Measurements from ENCODE around the gene KIF2A.

KIF2A gene

DNA sequence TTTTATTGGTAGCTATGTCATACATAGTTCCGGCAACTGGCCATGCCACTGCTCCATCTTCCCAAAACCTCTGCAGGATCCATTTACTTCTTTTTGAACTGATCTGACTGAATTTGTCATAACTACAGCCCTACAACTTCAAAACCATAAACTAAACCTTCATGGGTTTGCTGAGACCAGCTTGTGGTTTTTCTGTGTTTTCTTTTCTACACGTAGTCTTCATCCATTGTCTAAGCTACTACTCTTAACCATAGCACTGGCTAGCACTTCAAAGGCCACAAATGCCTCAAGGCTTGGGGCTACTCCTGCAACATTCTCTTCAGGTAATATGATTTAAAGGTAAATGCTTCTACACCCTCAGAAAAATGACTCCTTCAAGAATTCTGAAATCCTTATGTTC, 9.0 kb upstream of the KIF2A start:
- H3K9me3 ChIP-seq (ENCODE audit: low read length) = no peaks in the 10 kb centered on the region
- no peak overlapping the region for H3K9ac ChIP-seq (ENCODE audit: low read length)
- no peak overlapping the region for H3K27ac ChIP-seq (ENCODE audit: low read depth, low read length)
- no peak overlapping the region for H3K4me3 ChIP-seq (ENCODE audit: low read depth in 1 of 2, low read length in 2 of 2)
- H3K4me1 ChIP-seq (ENCODE audit: insufficient read depth, low read length) = no peaks in the 10 kb centered on the region
- H3K36me3 ChIP-seq (ENCODE audit: insufficient read depth, low read length) = no peaks in the 10 kb centered on the region
- H3K27me3 ChIP-seq (ENCODE audit: control insufficient read depth in 1 of 2, insufficient read depth in 2 of 2, low read length in 2 of 2) = no peaks in the 10 kb centered on the region

DNA sequence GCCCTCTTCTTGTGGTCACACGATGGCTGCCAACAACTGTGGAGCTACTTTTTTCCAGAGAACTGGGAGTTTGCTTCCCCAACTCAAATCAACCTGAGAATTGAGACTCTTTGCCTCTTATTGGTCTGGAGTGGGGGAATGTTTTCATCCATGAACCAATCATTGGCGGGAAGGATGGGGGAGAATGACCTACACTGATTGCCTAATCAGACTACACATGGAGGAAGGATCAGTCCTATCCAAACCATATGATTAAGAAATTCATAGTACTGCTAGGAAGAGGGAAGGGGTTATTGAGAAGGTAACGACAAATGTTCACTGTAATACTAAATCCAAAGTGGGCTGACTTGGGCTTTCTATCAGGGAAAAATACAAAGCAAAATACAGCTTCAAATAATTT, 7.9 kb upstream of the KIF2A start:
- Histone ChIP-seq H3K9me3 (ENCODE audit: low read length) (no peaks in the 10 kb centered on the region), H3K4me1 (ENCODE audit: insufficient read depth, low read length) (no peaks in the 10 kb centered on the region), H3K9ac (ENCODE audit: low read length) (no peak overlapping the region), H3K27me3 (ENCODE audit: control insufficient read depth in 1 of 2, insufficient read depth in 2 of 2, low read length in 2 of 2) (no peaks in the 10 kb centered on the region), H3K36me3 (ENCODE audit: insufficient read depth, low read length) (no peaks in the 10 kb centered on the region), H3K4me3 (ENCODE audit: low read depth in 1 of 2, low read length in 2 of 2) (no peak overlapping the region), H3K27ac (ENCODE audit: low read depth, low read length) (no peak overlapping the region)

DNA sequence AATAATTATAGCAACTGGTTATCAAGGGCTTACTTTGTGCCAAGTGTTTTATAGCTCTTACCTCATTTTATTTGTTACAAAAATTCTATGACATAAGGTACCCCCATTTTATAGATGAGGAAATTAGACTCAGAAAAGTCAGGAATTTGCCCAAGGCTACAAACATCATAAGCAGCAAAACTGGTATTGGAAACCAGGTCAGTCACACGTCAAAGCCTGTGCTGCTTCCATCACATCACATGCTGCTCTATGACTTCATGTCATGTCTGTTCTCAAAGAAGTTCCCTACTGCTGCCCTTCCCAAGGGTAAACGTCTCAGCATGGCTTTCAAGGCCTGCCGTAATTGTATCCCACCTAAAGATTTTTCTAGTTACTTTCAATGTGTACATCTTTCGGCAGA, 6.9 kb upstream of the KIF2A start:
- Histone ChIP-seq H3K4me1 (ENCODE audit: insufficient read depth, low read length) (no peaks in the 10 kb centered on the region), H3K4me3 (ENCODE audit: low read depth in 1 of 2, low read length in 2 of 2) (no peak overlapping the region), H3K9me3 (ENCODE audit: low read length) (no peaks in the 10 kb centered on the region), H3K27ac (ENCODE audit: low read depth, low read length) (no peak overlapping the region), H3K27me3 (ENCODE audit: control insufficient read depth in 1 of 2, insufficient read depth in 2 of 2, low read length in 2 of 2) (no peaks in the 10 kb centered on the region), H3K9ac (ENCODE audit: low read length) (no peak overlapping the region), H3K36me3 (ENCODE audit: insufficient read depth, low read length) (no peaks in the 10 kb centered on the region)

DNA sequence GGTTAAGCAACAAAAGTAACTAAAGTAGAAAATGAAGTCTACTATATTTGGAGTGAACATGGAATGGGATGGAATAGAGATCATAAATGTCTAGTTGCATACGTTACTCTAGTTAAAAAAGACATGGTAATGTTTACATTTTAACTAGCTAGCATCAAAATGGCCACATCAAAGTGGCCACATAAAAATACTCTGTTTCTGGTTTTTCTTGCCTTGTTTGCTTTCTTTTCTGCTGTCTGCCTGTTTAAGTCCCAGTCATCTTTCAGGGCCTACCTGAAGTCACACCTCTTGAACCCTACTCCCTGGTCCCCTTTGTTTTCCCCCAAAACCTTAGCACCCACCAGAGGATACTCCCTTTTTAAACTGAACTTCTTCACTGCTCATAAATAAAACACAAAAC, 6.4 kb upstream of the KIF2A start:
- H3K27me3 ChIP-seq (ENCODE audit: control insufficient read depth in 1 of 2, insufficient read depth in 2 of 2, low read length in 2 of 2) = no peaks in the 10 kb centered on the region
- no peak overlapping the region for H3K27ac ChIP-seq (ENCODE audit: low read depth, low read length)
- H3K36me3 ChIP-seq (ENCODE audit: insufficient read depth, low read length) = no peaks in the 10 kb centered on the region
- no peaks in the 10 kb centered on the region for H3K9me3 ChIP-seq (ENCODE audit: low read length)
- no peak overlapping the region for H3K4me3 ChIP-seq (ENCODE audit: low read depth in 1 of 2, low read length in 2 of 2)
- no peak overlapping the region for H3K9ac ChIP-seq (ENCODE audit: low read length)
- H3K4me1 ChIP-seq (ENCODE audit: insufficient read depth, low read length) = no peaks in the 10 kb centered on the region

DNA sequence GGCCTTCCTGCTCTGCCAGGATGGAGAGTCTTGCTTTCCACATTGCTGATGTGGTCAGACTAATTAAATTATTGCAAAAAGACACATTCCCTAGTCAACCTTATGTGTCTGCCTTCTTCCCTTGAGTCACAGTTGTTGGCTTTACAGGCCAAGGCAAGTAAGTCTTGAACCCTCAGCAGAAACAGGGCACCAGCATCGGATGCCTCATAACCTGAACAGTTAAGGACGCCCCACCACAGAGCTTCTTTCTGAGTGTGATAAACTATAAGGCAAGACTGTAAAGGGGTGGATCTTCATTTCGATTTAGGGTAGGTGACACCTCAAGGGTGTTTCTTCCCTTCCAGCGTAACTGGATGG, 670 bp upstream of the KIF2A start:
- peak overlapping the region; percentile 31 to 74 for H3K4me3 ChIP-seq (ENCODE audit: low read depth in 1 of 2, low read length in 2 of 2)
- H3K27me3 ChIP-seq (ENCODE audit: control insufficient read depth in 1 of 2, insufficient read depth in 2 of 2, low read length in 2 of 2) = no peaks in the 10 kb centered on the region
- peak overlapping the region; percentile 71 for H3K9ac ChIP-seq (ENCODE audit: low read length)
- peaks cover 10% of the 10 kb centered on the region for H3K4me1 ChIP-seq (ENCODE audit: insufficient read depth, low read length)
- H3K9me3 ChIP-seq (ENCODE audit: low read length) = no peaks in the 10 kb centered on the region
- no peaks in the 10 kb centered on the region for H3K36me3 ChIP-seq (ENCODE audit: insufficient read depth, low read length)
- peak overlapping the region; percentile 82 for H3K27ac ChIP-seq (ENCODE audit: low read depth, low read length)

DNA sequence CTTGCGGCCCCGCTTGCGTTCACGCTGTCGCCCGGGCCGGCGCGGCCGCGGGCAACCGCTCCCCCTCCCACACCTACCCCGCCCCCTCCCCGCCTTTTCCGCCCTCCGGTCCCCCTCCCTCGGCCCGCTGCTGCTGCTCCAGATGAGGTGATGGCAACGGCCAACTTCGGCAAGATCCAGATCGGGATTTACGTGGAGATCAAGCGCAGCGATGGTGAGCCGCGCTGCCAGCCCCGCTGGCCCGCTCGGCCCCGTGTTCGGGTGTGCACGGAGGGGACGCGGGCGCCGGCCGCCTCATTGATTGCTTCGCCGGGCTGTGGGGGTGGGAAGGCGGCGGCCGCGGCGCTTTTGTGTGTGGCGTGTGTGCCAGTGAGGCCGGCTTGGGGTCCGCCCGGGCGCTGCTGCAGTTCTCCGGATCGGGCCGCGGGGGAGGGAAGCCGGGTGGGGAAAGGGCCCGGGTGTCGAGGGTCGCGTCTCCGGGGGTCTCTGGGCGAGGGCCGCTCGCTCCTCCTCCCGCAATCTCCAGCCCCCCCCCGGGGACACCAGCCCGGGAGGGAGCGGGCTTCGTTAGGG, 403 bp downstream of the KIF2A start:
- peaks cover 10% of the 10 kb centered on the region for H3K4me1 ChIP-seq (ENCODE audit: insufficient read depth, low read length)
- no peaks in the 10 kb centered on the region for H3K27me3 ChIP-seq (ENCODE audit: control insufficient read depth in 1 of 2, insufficient read depth in 2 of 2, low read length in 2 of 2)
- H3K27ac ChIP-seq (ENCODE audit: low read depth, low read length) = peak overlapping the region; percentile 82
- H3K9me3 ChIP-seq (ENCODE audit: low read length) = no peaks in the 10 kb centered on the region
- H3K4me3 ChIP-seq (ENCODE audit: low read depth in 1 of 2, low read length in 2 of 2) = peak overlapping the region; percentile 74 to 81
- H3K36me3 ChIP-seq (ENCODE audit: insufficient read depth, low read length) = no peaks in the 10 kb centered on the region
- H3K9ac ChIP-seq (ENCODE audit: low read length) = no peak overlapping the region

DNA sequence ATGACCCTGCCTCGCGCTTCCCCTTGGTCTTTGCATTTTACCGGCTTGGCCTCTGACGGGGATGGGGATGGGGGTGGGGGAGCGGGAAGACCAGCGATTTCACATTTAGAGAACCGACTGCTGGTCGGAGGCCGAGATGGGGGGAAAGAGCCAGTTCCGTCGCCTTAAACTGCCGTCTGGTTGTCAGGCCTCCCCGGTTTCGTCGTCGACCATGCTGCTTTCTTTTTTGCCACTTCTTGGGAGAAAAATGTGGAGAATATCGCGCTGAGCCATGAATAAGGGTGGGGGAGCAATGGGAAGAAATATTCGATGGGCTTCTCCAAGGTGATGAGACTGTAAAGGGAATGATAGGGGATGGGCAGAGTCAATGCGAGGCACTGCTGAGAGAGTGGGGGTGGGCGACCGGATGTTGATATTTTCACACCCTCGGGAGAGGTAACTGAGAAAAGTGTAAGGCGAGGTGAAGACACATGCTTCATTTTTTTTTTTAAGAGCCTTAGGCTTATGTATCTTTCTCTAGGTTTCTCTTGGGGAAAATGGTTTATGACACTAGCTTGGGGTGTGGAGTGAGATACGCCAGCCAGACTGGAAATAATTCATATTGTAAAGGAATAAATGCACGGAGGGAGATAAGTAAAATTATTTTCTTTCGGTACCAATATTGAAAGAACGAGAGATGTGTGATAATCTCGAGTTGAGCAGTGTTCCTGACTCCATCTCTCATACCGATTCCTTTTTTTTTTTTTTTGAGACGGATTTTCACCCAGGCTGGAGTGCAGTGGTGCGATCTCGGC, 1.1 kb downstream of the KIF2A start:
- no peaks in the 10 kb centered on the region for H3K36me3 ChIP-seq (ENCODE audit: insufficient read depth, low read length)
- H3K9me3 ChIP-seq (ENCODE audit: low read length) = no peaks in the 10 kb centered on the region
- H3K9ac ChIP-seq (ENCODE audit: low read length) = peak overlapping the region; percentile 44
- H3K27ac ChIP-seq (ENCODE audit: low read depth, low read length) = peak overlapping the region; percentile 82
- peaks cover 16% of the 10 kb centered on the region for H3K4me1 ChIP-seq (ENCODE audit: insufficient read depth, low read length)
- peak overlapping the region; percentile 74 to 81 for H3K4me3 ChIP-seq (ENCODE audit: low read depth in 1 of 2, low read length in 2 of 2)
- H3K27me3 ChIP-seq (ENCODE audit: control insufficient read depth in 1 of 2, insufficient read depth in 2 of 2, low read length in 2 of 2) = no peaks in the 10 kb centered on the region

DNA sequence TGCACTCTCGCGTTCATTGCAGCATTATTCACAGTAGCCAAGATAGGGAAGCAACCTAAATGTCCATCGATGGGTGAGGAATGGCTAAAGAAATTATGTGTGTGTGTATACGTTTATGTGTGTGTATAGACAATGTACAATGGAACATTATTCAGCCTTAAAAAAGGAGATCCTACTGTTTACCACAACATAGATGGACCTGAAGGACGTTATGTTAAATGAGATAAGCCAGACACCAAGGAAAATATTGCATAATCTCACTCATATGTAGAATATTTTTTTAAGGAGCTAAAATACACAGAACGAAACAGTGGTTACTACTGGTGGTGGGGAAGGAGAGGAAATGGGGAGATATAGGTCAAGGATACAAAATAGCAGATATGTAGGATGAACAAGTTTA, 2.4 kb downstream of the KIF2A start:
- H3K27me3 ChIP-seq (ENCODE audit: control insufficient read depth in 1 of 2, insufficient read depth in 2 of 2, low read length in 2 of 2) = no peaks in the 10 kb centered on the region
- no peak overlapping the region for H3K4me3 ChIP-seq (ENCODE audit: low read depth in 1 of 2, low read length in 2 of 2)
- H3K4me1 ChIP-seq (ENCODE audit: insufficient read depth, low read length) = peaks cover 17% of the 10 kb centered on the region

DNA sequence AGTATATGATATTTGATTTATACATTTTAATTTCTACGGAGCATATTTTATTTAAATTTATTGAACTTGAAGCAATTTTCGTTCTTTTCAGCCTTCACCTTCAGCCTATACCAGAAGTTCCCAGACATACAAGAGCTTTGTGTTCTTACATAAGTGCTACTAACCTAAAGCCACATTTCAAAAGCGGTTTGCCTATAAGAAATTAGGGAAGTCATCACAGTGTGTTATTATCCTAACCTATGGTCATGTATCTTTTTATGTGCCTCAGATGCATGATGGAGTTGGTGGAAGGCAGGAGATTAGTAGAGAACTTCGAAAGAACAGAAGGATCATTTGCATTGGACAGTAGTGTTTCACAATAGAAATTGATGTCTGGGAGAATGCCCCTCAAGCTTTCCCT, 3.1 kb downstream of the KIF2A start:
- H3K9me3 ChIP-seq (ENCODE audit: low read length) = no peaks in the 10 kb centered on the region
- no peak overlapping the region for H3K9ac ChIP-seq (ENCODE audit: low read length)
- H3K4me3 ChIP-seq (ENCODE audit: low read depth in 1 of 2, low read length in 2 of 2) = no peak overlapping the region
- no peak overlapping the region for H3K27ac ChIP-seq (ENCODE audit: low read depth, low read length)
- H3K27me3 ChIP-seq (ENCODE audit: control insufficient read depth in 1 of 2, insufficient read depth in 2 of 2, low read length in 2 of 2) = no peaks in the 10 kb centered on the region
- peaks cover 17% of the 10 kb centered on the region for H3K4me1 ChIP-seq (ENCODE audit: insufficient read depth, low read length)
- H3K36me3 ChIP-seq (ENCODE audit: insufficient read depth, low read length) = no peaks in the 10 kb centered on the region

More for the DNA sequence above, 2.4 kb downstream of the KIF2A start:
- no peak overlapping the region for H3K27ac ChIP-seq (ENCODE audit: low read depth, low read length)
- no peaks in the 10 kb centered on the region for H3K36me3 ChIP-seq (ENCODE audit: insufficient read depth, low read length)
- no peak overlapping the region for H3K9ac ChIP-seq (ENCODE audit: low read length)
- H3K9me3 ChIP-seq (ENCODE audit: low read length) = no peaks in the 10 kb centered on the region

DNA sequence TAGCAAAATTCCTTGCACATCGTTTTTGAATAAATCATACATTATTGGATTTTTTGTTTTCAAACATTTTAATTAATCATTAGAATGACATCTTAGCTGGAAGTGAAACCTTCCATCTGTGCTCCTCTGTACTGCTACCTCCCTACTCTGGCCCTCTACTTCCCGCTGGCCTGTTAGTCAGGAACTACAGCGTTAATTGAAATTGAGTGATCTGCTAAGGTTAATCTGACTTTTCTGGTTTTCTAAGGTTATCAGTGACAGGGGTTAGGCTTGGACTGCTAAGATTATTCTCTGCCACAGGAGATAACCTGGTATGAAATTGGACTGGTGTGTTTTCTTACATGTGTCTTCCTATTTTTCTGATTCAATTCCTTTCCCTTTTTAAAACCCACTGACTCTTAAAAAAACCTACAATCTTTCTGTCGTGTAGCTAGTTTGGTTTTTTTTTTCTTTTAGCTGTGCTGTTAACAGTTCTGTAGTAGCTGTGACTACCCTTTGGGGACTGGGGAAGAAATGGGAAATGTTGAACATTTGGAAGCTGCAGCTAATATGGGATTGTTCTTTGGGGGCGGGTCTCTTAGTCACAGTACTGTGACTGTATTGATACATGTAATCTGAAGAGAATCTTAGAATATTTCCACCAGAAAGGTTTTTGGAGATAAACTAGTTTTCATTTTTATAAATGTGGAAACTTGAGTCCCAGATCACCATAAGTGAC, 4.6 kb downstream of the KIF2A start:
- Histone ChIP-seq H3K9me3 (ENCODE audit: low read length) (no peaks in the 10 kb centered on the region), H3K27me3 (ENCODE audit: control insufficient read depth in 1 of 2, insufficient read depth in 2 of 2, low read length in 2 of 2) (no peaks in the 10 kb centered on the region), H3K9ac (ENCODE audit: low read length) (no peak overlapping the region), H3K4me1 (ENCODE audit: insufficient read depth, low read length) (peaks cover 12% of the 10 kb centered on the region), H3K36me3 (ENCODE audit: insufficient read depth, low read length) (no peaks in the 10 kb centered on the region), H3K4me3 (ENCODE audit: low read depth in 1 of 2, low read length in 2 of 2) (no peak overlapping the region), H3K27ac (ENCODE audit: low read depth, low read length) (no peak overlapping the region)

DNA sequence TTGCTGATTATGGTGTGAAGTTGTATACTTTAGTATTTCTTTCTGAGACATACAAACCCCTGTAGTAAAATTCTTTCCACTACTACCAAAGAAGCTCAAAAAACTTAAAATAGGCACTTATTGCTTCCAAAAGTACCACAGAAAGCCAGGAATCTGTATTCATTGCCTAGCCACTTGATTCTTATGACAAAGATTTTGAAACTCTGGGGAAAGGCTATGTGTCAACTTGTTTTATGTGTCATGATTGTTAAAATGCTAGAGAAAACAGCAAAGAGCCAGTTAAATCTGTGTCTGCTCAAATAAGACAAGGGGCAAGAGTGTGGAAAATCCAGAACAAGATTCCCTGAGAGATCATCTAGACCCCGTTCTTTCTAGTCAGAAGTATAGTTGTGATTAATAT, 6.0 kb downstream of the KIF2A start:
- Histone ChIP-seq H3K4me1 (ENCODE audit: insufficient read depth, low read length) (peaks cover 11% of the 10 kb centered on the region), H3K36me3 (ENCODE audit: insufficient read depth, low read length) (no peaks in the 10 kb centered on the region), H3K9ac (ENCODE audit: low read length) (no peak overlapping the region), H3K9me3 (ENCODE audit: low read length) (no peaks in the 10 kb centered on the region), H3K27ac (ENCODE audit: low read depth, low read length) (no peak overlapping the region), H3K4me3 (ENCODE audit: low read depth in 1 of 2, low read length in 2 of 2) (no peak overlapping the region), H3K27me3 (ENCODE audit: control insufficient read depth in 1 of 2, insufficient read depth in 2 of 2, low read length in 2 of 2) (no peaks in the 10 kb centered on the region)
